Airway epithelial cell (primary cell): Measurements from ENCODE around the gene SKIDA1. TPM values are rescaled to one million over a fixed set of nuclear protein-coding genes. Genes with fewer than 3 reads are reported as not detected.

Experiments
- total RNA-seq: library from RNA; depleted of rRNA; stranded (reverse); fragments of >200 nt; gene quantifications from 2 replicates; pipeline ENCODE4 v1.2.3, GENCODE V29; 2015

Gene SKIDA1
- total RNA-seq: 0.09 and 0.21 TPM in 2 replicates

GRCh38 chr10:21525367-21526187 is at the start of gene SKIDA1:
Gene SKIDA1, minus strand, starts transcription at chr10:21525682. Its CDS starts 7,860 bp downstream, at chr10:21517822.

GRCh38 chr10:21533467-21534279 is 8.2 kb upstream of the SKIDA1 start, which contains the start of gene MLLT10:
Gene MLLT10, plus strand, starts transcription at chr10:21534232. Its CDS starts 413 bp downstream, at chr10:21534645.

Other genes with a start within 250 kb of the SKIDA1 start
- 11.8 and 22.6 TPM in 2 replicates for gene MLLT10, start 8.6 kb upstream of the SKIDA1 start, total RNA-seq